SW480 (cell line): ENCODE results near the gene RSBN1.
"Not testable (repeated sequence)": the region's sequence is repeated elsewhere in the genome, so short reads cannot be mapped to it uniquely, and the experiment has no call there.

Experiments
- DNase-seq: peaks from one replicate; pipeline ENCODE4 v3.0.0-alpha.2; 2016; ENCODE audit warnings: low spot score

The RSBN1 gene

DNA sequence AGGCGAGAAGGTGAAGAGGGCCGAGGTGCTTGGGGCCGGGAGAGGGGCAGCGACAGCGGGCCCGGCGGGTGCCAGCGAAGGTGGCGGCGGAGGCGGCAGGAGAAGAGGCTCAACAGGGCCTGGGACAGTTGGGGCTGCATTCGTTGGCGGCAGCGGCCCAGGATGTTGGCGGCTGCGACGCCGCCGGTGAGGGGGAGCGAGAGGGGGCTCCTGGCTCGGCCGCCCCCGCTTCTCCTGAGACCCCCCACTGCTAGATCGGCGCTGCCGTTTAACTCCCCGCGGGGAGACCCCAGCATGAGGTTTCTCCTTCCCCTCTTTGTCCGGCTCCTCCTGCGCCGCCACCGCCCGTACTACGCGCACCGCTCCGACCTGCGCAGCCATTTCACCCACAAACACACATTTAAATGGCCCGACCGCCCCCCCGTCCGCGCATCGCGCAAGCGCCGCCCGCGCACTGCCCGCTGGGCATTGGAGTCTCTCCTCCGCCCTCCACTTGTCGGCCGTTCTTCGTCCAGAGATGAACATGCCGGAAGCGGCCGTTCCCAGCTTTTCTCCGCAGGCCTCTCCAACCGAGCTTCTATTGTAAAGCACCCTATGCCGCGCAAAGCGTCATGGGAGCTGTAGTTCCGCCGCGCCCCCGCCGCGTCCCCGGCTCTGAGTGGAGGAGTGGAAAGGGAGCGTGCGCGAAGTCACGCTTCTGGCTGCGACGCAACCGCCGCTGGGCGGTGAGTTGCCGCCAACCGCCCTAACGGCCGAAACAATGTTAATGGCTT, at the start of gene RSBN1:
TSS of gene RSBN1 (minus strand) at position 589 of the 773 bp plus-strand sequence. CDS start at position 525, 64 bp downstream.
- peak; percentile 98 for DNase-seq

DNA sequence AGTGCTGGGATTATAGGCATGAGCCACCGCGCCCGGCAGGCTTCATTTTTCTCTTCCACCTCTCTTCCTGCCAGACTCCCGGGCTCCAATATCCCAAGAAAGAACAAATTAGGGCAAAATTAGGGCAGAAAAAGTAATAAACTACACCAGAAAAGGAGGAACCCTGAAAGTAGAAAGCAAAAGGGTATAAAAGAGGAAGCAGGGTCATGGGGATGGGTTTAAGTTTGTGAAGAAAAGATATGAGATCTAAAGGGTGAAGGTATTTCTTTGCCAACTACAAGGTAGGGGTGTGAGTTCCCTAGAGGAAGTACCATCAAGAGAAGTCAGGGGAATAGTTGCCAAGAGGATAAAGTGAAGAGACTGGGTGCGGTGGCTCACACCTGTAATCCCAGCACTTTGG, 49.4 kb upstream of the RSBN1 start:
- no peak for DNase-seq

DNA sequence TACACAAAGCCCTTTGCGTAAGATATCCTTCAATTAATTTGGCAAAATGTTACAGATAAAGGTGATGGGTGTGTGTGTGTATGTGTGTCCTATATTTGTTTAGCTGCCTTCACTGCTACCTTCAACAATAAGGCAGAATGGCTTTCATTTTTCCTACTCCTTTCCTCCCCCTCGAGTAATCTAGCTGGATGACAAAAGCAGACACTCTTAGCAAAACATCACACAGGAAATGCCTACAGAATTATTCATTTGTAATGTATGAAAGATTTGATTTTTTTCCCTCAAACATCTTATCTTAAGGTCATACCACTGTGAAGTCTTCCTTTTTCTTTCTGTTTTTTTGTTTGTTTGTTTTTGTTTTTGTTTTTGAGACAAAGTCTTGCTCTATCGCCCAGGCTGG, 48.6 kb upstream of the RSBN1 start:
- no peak for DNase-seq

DNA sequence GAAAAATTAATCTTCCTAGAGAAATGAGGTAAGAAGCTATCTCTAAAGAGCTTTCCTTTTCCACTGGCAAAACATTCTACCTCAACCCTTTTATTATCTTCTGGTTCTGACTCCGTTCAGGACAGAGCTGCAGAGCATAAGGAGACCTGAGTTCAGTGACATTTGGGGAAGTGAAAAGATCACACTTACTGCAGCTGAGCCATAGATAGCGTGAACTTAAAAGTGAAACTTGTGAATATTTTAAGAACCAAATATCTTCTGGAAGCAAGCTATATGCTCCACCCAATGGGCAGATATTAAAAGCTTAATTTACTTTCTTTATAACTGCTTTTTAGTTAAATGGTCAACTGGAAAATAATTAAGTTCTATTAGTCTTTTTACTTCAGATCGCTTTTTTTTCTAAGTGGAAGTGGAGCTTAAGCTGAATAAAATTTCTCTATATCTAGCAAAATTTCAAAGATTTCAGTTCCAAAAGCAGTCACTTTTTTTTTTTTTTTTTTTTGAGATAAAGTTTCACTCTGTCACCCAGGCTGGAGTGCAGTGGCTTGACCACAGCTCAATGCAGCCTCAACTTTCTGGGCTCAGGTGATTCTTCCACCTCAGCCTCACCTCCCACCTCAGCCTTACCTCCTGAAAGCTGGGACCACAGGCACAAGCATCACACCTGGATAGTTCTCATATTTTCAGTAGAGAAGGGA, 47.4 kb upstream of the RSBN1 start:
- DNase-seq: no peak

DNA sequence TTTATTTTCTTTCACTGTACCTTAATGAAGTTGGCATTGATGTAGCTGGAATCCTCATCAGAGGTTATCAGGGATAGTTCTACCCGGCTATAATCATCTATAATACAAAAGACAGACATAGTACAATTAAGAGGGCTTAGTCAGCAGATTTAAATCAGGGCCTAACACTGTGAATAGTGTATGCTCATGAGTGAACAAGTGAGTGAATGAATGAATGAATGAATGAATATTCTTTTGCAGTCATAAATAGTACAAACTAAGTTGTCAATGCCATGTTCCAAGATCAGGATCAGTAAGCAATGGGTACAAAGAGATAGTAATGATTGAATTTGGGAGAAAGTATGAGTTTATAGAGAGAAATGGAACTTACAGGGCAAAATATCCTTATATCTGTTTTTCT, 46.7 kb upstream of the RSBN1 start:
- no peak for DNase-seq

DNA sequence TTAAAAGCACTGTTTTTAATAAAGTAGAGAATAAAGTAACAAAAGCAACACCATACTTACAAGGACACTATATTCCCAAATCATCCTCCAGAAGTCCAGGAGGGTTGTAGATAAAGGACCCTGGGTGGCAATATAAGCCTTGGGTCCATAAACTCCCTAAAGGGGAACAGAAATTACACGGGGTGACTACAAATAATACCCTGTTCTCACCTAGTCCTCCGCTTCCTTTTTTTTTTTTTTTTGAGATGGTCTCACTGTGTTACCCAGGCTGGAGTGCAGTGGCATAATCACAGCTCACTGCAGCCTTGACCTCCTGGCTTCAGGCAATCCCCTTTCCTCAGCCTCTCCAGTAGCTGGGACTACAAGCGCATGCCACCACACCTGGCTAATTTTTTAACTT, 46.1 kb upstream of the RSBN1 start:
- no peak for DNase-seq

DNA sequence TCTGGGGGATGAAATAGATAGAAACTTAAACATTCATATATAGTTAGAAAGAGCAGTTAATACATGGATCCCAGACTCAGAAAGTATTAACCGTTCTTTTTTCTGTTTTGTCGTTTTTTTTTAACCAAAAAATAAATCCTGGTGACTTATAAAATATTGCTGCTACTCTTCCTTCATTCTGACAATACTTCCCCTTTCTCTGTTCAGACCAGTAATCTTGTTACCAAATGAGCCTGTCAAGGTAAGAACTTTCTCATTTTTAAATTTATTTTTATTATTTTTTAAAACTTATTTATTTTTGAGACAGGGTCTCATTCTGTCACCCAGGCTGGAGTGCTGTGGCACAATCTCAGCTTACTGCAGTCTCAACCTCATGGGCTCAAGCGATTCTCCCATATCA, 45.5 kb upstream of the RSBN1 start:
- no peak for DNase-seq

DNA sequence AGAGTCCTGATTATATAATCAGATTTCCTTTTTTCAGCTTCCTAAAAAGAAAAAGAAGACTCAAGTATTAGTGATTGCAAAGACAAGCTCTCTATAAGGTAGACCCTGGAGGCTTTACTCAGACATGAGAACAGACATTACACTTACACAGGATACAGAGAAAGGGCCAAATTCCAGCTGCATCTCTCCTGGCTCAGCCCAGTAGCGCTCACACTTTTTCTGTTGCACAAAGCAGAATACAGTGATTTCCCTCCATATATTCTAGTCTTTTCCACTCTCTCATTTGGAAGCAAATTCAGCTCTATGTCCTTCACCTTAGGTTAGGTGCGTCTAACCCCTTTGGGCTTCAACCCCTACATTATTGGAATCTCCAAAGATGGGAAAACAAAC, 44.1 kb upstream of the RSBN1 start:
- no peak for DNase-seq

DNA sequence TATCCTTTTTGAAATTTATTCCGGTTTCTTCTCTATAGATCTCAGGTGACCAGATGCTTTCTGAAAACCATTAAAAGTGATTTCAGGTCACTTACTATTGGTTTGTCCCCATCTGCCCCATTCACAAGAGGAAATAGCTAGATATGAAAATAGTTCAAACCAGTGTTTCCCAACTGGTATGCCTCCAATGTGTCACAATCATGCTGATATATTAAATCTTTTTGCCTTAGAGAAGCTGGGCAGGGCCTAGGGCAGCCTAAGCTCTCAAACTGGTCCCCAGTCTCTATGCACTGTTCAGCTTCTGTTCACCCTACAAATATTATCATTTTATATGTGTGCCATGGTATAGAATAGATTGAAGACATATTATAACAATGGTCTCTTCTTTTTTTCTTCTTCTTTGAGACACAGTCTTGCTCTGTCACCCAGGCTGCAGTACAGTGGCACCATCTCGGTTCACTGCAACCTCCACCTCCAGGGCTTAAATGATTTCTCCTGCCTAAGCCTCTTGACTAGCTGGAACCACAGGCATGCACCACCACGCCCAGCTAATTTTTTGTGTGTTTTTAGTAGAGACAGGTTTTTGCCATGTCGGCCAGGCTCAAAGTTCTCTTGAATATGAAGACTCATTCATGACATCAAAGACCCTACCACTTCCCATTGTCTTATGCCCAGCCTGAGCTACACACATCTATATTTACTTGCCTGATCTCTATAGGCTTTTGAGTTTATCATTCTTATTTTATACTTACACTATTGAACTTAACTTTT, 43.5 kb upstream of the RSBN1 start:
- DNase-seq: peak; percentile 75

DNA sequence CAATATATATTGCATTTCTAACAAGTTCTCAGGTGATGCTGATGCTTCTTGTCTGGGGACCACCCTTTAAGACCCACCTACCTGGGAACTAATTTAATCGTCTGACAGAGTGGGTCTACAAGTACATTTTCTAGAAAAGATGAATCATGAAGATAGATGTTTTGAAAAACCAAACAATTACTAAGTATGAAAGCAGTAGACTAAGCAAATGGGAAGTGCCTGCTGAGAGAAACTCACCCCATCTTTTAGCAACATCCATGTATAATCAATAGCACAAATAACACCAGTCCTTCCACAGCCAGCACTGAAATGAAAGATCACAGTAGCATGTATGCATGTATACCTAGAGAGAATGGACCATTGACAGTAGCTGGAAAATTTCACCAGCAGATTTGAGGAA, 42.0 kb upstream of the RSBN1 start:
- DNase-seq: no peak

DNA sequence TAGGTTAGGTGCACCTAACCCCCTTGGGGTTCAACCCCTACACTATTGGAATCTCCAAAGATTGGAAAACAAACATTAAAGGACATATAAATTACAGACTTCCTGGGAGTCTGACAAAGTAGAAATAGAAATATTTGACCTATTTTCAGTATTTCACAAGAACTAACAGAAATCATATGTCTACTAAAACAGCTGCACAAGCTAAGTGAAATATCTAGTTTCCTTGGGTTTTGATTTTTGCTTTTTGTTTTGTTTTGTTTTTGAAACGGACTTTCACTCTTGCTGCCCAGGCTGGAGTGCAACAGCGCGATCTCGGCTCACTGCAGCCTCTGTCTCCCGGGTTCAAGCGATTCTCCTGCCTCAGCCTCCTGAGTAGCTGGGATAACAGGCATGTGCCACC, 40.4 kb upstream of the RSBN1 start:
- DNase-seq: not testable (repeated sequence)

DNA sequence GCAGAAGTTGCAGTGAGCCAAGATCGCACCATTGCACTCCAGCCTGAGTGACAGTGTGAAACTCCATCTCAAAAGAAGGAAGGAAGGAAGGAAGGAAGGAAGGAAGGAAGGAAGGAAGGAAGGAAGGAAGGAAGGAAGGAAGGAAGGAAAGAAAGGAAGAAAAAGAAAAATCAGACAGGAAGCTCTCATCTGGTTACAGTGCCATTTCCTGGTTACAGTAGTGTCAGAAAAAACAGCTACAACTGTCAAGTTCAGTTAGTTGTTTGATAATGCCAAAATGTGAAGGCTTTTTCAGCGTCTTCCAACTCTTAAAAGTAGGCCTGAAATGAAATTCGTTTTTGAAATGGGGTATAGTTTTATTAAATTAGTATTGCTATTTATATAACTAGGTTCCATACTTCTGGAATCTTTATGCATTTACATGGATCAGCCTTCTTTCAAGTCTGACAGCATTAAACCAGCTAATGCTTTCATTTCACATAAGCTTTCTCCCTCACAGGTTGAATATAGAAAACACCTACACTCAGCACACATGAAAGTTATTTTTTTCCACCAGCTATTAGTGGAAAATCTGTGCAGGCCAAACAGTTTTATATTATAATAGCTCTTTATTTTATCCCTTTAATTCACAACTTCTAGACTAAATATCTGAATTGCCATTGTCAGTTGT, 38.0 kb upstream of the RSBN1 start:
- no peak for DNase-seq

DNA sequence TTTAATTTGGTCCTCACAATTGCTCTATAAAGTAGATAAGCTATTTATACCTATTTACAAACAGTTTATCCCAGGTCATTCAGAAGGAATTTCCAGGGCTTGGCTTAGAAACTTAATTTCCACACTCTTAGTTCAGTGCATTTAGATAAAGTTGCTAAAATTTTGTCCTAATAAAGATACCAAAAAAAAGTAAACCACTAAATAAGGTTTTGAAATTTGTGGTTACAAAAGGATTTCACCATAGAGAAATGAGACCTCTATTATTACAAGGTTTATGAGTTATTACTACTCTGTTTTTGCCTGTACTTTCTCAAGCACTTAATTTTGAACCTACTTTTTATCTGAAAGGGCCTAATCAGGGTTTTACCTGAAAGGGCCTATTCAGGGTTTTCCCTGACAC, 36.8 kb upstream of the RSBN1 start:
- no peak for DNase-seq

DNA sequence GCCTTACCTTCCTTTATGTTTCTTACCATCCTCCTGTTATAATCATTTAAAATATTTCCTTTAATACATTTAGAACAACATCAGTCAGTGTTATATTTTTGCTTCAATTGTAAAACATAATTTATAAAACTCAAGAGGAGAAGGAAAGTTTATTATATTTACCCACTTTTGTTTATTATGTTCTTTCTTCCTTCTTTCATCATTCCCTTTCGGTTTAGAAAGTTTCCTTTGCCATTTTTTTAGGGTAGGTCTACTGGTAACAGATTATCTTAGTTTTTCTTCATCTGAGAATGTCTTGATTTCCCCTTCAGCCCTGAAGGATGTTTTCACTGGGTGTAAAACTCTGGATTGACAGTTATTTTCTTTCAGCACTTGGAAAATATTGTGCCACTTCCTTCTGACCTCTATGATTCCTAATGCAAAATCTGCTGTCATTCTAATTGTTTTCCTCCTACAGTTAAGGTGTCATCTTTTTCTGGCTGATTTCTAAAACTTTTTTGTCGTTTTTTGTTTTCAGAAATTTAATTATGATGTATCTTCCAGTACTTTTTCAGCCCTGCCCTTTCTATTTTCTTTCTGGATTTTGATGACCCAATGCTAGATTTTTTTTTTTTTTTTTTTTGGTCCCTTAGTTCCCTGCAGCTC, 34.2 kb upstream of the RSBN1 start:
- no peak for DNase-seq

DNA sequence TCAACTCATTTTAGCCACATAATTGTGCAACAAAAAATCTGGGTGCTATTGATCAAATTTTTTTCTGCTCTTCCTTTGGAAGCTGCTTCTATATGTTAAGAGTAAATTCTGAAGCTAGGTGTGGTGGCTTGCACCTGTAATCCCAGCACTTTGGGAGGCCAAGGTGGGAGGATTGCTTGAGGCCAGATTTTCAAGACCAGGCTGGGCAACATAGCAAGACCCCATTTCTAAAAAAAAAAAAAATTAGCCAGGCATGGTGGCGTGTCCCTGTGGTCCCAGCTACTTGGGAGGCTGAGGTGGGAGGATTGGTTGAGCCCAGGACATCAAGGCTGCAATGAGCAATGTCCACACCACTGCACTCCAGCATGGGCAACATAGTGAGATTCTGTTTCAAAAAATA, 24.3 kb upstream of the RSBN1 start:
- no peak for DNase-seq

DNA sequence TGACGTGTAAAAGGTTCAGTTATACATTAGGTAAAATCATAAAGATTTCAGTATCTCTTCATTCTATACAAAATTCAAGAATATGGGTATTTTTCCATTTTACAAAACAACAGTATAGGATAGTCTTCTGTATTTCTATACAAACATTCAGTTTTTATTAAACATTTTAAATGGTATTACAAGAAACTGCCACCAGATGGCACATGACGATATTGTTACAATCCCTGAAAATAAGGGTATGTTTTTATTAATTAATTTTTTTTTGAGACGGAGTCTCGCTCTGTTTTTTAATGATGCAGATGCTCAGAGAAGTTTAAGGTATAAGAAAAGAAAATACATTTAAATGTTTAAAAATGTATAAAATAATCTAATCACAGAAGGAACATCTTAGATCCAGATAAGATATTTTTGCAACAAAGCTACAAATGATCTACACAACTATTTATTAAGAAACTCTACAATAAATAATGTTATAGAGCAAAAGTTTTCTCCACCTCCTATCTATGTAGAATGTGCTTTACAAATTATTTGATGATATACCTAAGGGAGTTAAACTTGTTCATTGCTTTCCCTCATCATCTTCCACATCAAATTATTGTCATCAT, 23.5 kb upstream of the RSBN1 start:
- DNase-seq: peak; percentile 49

DNA sequence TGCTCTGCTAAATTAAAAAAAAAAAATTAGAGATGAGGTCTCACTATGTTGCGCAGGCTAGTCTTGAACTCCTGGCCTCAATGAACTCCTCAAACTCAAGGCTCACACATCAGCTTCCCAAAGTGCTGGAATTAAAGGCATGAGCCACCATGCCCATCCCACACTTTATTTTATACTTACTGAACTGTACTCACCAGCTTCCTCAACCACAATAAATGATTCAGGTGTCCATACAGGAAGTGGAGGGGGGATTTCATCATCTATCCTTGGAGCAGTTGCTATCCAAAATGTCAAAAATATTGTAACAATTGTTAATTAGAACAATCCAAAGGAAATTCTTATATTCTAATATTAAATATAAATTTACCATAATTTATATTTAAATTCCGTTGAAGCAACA, 22.4 kb upstream of the RSBN1 start:
- peak; percentile 20 for DNase-seq

DNA sequence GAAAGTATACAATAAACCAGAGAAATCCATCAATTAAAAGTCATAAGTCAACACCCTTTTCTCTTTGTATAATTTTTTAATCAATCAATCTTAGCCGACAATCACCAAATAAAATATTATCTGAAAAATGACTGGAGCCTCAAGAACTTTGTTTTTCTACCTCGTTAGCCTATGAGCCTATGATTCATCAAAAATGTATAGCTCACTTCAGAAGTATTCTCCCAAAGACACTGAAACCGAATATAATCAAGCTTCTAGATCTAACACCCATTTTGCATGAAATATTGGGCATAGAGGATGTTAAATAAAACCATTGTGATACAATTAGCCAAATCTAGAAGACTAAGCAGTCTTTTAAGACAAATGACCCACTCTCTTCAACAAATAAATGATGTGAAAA, 17.8 kb upstream of the RSBN1 start:
- DNase-seq: no peak

DNA sequence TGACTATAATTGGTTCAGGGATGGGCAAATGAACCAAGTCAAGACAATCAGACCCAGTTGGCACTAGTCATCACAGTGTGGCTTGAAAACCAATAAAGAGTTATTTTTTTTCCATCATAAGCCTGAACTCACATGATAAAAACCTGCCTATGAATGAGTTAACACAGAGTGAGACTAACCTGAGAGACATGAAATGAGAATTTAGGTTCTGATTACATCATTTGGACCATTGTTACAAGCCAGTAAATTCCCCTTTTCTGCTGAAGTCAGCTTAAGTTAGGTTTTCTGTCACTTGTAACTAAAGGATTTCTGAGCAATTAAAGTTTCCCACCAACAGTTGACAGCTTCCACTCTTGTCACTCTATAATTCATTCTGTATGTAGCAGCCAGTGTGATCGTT, 9.6 kb upstream of the RSBN1 start:
- no peak for DNase-seq

DNA sequence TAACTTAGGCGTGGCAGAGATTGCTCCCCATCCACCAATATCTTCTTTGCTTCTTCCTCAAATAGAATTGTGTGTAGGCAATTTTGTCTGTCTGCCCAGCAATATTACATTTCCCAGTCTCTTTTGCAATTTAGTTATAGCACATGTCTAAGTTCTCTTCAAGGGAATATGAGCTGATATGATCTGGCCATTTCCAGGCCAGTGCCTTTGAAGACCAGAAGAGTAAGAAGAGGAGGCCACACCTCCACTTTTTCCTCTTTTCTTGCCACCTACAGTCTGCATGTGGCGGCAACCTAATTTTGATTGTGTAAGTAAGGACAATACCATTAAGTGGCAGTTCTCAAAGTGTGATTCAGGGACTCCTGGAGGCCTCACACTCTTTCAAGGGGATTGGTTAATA, 6.3 kb upstream of the RSBN1 start:
- no peak for DNase-seq

DNA sequence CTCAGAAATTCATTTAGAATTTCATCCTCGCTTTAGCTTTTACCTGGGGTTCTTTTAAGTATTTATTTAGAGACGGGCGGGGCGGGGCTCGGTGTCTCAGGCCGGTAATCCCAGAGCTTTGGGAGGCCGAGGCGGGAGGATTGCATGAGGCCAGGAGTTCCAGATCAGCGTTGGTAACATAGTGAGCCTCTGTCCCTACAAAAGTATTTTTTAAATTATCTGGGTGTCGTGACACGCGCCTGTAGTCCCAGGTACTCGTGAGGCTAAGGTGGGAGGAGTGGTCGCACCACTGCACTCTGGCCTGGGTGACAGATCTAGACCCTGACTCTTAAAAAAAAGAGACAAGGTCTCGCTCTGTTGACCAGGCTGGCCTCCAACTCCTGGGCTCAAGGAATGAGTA, 942 bp upstream of the RSBN1 start:
- no peak for DNase-seq
